Measurements from ENCODE around the gene CXCR3. TPM values are rescaled to one million over a fixed set of nuclear protein-coding genes. Genes with fewer than 3 reads are reported as not detected.
"Not testable (repeated sequence)": the region's sequence is repeated elsewhere in the genome, so short reads cannot be mapped to it uniquely, and the experiment has no call there.

The CXCR3 gene
- total RNA-seq, 1 donor from 2014 or later: not detected

DNA sequence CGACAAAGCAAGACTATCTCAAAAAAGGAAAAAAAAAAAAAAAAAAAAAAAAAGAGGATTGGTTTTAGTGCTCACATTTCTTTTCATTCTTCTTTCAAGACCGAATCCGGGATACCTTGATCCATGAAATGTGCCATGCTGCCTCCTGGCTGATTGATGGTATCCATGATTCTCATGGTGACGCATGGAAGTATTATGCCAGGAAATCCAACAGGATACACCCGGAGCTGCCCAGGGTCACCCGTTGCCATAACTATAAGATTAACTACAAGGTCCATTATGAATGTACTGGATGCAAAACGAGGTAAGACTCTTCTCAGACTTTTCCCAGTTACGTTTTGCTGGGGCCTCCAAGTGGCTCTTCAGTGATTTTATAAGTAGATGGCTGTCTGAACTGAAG lies 6.1 kb downstream of the CXCR3 start:
- Mint-ChIP-seq H3K36me3 (peaks cover 24% of the 10 kb centered on the region), H3K27me3 (ENCODE audit: low read depth) (no peaks in the 10 kb centered on the region), H3K27ac (no peak overlapping the region), H3K9me3 (peaks cover 11% of the 10 kb centered on the region), H3K4me1 (no peaks in the 10 kb centered on the region), H3K4me3 (no peak overlapping the region)
- no peak for DNase-seq (ENCODE audit: low spot score in 2 of 2, unreplicated experiment in 2 of 2)
- TF ChIP-seq, protein P1, sequence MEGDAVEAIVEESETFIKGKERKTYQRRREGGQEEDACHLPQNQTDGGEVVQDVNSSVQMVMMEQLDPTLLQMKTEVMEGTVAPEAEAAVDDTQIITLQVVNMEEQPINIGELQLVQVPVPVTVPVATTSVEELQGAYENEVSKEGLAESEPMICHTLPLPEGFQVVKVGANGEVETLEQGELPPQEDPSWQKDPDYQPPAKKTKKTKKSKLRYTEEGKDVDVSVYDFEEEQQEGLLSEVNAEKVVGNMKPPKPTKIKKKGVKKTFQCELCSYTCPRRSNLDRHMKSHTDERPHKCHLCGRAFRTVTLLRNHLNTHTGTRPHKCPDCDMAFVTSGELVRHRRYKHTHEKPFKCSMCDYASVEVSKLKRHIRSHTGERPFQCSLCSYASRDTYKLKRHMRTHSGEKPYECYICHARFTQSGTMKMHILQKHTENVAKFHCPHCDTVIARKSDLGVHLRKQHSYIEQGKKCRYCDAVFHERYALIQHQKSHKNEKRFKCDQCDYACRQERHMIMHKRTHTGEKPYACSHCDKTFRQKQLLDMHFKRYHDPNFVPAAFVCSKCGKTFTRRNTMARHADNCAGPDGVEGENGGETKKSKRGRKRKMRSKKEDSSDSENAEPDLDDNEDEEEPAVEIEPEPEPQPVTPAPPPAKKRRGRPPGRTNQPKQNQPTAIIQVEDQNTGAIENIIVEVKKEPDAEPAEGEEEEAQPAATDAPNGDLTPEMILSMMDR (IDR thresholded peaks at IDR 0.05; ENCODE audit: unreplicated experiment): no peak

DNA sequence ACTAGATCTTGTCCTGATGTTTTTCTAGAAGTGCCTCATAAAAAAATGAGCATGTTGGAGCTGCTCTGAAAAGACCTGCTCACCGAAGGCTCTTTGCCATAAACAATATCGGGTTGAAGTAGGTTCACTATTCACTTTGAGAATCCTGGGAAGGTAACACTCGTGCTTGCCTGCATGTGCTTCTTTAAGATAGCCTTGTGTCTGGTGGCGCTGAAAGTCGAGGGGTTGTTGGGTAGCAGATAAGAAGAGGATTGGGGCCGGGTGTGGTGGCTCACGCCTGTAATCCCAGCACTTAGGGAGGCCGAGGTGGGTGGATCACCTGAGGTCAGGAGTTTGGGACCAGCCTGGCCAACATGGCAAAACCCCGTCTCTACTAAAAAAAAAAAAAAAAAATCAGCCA lies 6.6 kb downstream of the CXCR3 start:
- H3K4me3 Mint-ChIP-seq; H3K27me3 Mint-ChIP-seq (ENCODE audit: low read depth); H3K27ac Mint-ChIP-seq; DNase-seq (ENCODE audit: low spot score in 2 of 2, unreplicated experiment in 2 of 2); H3K4me1 Mint-ChIP-seq: not testable (repeated sequence)
- peaks cover 11% of the 10 kb centered on the region for H3K9me3 Mint-ChIP-seq
- H3K36me3 Mint-ChIP-seq: peaks cover 24% of the 10 kb centered on the region

DNA sequence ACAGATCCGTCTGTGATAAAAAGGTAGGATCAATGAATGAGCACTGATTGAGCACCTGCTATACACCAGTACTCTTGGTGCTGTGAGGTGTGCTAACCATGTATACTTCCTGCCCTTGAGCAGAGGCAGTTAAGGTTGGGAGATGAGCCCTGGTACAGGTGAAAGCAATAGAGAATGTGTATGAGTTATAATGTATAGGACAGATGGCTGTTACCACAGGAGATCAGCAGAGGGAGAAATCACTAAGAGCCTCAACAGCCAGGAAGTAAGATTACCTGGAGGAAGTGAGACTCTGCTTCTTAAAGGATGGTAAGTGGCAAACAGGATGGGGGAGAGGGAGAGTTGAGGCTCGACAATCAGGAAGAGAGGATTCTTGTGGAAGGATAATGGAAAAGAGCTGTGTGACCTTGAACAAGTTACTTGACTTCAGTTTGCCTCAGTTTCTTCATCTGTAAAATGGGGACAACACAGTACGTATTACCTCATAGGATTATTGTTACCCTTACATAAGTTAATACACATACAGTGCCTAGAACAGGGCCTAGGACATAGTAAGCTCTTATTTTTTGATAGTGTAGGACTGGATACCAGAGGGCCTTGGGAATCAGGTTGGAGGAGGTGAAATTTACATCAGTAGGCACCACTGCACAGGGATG lies 9.1 kb downstream of the CXCR3 start:
- DNase-seq (ENCODE audit: low spot score in 2 of 2, unreplicated experiment in 2 of 2): no peak
- Mint-ChIP-seq H3K27me3 (ENCODE audit: low read depth) (no peaks in the 10 kb centered on the region), H3K36me3 (peaks cover 32% of the 10 kb centered on the region), H3K27ac (no peak overlapping the region), H3K4me3 (no peak overlapping the region), H3K9me3 (peaks cover 18% of the 10 kb centered on the region), H3K4me1 (no peaks in the 10 kb centered on the region)
- TF ChIP-seq, protein P1 (IDR thresholded peaks at IDR 0.05; ENCODE audit: unreplicated experiment): no peak

DNA sequence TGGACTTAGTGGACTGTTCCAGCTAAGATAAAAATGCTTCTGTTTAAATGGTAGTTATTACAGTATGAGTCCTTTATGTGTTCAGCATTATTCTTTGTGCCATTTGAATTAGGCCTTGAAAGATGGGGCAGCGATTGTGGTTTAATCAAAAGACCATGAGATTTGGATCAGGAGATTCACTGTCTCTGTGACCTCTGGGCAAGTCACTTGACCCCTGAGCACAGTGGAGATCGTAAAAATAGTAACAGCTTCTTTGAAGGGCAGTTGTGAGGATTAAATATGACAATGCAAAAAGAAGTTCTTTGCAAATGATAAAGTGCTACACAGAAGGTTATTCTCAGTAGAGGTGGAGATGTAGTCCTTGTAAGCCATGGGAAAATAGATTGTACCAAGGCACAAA lies 10.8 kb downstream of the CXCR3 start:
- Mint-ChIP-seq H3K4me3 (no peak overlapping the region), H3K9me3 (peaks cover 32% of the 10 kb centered on the region), H3K4me1 (no peaks in the 10 kb centered on the region), H3K27me3 (ENCODE audit: low read depth) (no peaks in the 10 kb centered on the region), H3K27ac (no peak overlapping the region), H3K36me3 (peaks cover 40% of the 10 kb centered on the region)
- DNase-seq (ENCODE audit: low spot score in 2 of 2, unreplicated experiment in 2 of 2): no peak
- TF ChIP-seq, protein P1 (IDR thresholded peaks at IDR 0.05; ENCODE audit: unreplicated experiment): no peak

DNA sequence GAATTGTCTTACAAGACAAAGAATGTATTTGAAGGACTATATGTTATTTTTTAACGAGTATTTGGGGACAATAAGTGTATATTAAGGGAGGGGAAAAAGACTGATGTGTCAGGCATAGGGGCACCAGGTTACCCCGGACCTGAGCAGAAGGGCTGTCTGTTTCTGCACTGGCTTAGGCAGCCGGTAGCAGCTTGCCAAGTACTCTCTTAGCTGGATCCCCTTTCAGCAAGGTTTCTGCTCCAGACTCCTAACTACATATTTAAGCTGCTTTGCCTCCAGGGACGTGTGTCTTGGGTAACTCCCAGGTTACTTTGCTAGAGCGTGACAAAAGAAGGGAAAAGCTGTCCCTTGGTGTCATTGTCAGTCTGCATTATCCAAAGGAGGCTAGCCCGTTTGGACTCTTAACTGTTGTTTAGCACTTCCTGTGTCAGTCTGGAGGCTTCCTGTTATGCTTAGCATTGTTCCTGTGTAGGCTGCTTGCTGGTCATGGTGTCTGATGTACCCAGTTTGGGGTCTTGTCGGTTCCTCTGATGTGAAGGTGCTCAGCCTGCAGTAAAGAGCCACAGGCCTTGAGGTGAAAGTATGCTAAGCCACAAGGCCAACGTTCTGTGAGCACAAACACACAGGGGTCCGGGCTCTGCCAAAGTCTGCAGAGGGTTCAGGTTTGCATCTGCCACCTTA lies 11.6 kb downstream of the CXCR3 start:
- Mint-ChIP-seq H3K4me3 (no peak overlapping the region), H3K27ac (no peak overlapping the region), H3K36me3 (peaks cover 44% of the 10 kb centered on the region), H3K27me3 (ENCODE audit: low read depth) (no peaks in the 10 kb centered on the region), H3K9me3 (peaks cover 38% of the 10 kb centered on the region), H3K4me1 (no peaks in the 10 kb centered on the region)
- TF ChIP-seq, protein P1 (IDR thresholded peaks at IDR 0.05; ENCODE audit: unreplicated experiment): no peak
- no peak for DNase-seq (ENCODE audit: low spot score in 2 of 2, unreplicated experiment in 2 of 2)

DNA sequence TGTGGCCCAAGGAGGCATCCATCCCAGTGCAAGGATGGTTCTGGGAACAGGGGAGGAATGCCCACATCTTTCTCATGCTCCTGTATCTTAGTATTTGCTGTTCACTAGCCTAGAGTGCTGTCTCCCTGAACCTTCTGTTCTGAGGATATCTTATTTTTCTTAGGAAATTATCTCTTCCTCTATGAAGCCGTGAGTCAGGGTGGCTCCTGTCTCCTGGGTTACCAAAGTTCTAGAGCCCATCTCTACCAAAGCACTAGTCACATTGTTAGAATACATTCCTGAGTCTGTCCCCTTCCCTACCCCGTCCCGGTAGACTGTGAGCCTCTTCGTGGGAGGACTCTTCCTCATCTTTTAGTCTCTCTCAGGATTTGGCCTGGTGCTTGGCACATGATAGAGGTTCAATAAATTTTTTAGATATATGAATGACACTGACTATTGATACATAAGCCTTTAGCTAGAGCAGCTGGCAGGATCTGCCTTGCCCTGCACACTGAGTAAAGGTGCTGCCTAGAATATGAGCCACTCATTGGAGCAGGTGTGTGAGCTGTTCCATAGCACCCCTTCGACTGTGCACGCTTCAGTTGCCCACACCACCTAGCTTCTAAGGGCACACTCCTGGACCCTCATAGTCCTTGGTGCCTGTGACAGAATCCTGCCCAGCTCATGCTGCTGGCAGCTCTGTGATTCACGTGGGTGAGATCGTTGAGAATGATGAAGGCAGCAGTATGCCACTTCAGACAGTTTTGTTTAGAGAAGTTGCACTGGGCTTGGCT lies 13.3 kb downstream of the CXCR3 start:
- DNase-seq (ENCODE audit: low spot score in 2 of 2, unreplicated experiment in 2 of 2): no peak
- Mint-ChIP-seq H3K9me3 (peaks cover 39% of the 10 kb centered on the region), H3K27ac (no peak overlapping the region)

More for the DNA sequence above, 13.3 kb downstream of the CXCR3 start:
- Mint-ChIP-seq H3K4me3 (no peak overlapping the region), H3K4me1 (no peaks in the 10 kb centered on the region), H3K27me3 (ENCODE audit: low read depth) (no peaks in the 10 kb centered on the region), H3K36me3 (peaks cover 43% of the 10 kb centered on the region)
- TF ChIP-seq, protein P1 (IDR thresholded peaks at IDR 0.05; ENCODE audit: unreplicated experiment): no peak

All from mesothelial cell of epicardium (in vitro differentiated cells).